HG03575 (cell line): ENCODE results near the gene SNAI3.
A peak's percentile ranks its signal among the peaks of the same experiment; 100 is the strongest.
"Not testable (repeated sequence)": the region's sequence is repeated elsewhere in the genome, so short reads cannot be mapped to it uniquely, and the experiment has no call there.

Experiments
- ATAC-seq: cut with Tn5 transposase; IDR thresholded peaks from one replicate; pipeline ENCODE4 v1.9.1; 2021; ENCODE audit not compliant: unreplicated experiment, insufficient number of reproducible peaks, low FRiP score; ENCODE audit errors: extremely low read depth

The SNAI3 gene

GRCh38 chr16:88678224-88678979, 7.9 kb downstream of the SNAI3 start:
- no peak for ATAC-seq

GRCh38 chr16:88677721-88678120, 8.6 kb downstream of the SNAI3 start:
- no peak for ATAC-seq

GRCh38 chr16:88676502-88677242, 9.6 kb downstream of the SNAI3 start:
- ATAC-seq, result no peak

DNA sequence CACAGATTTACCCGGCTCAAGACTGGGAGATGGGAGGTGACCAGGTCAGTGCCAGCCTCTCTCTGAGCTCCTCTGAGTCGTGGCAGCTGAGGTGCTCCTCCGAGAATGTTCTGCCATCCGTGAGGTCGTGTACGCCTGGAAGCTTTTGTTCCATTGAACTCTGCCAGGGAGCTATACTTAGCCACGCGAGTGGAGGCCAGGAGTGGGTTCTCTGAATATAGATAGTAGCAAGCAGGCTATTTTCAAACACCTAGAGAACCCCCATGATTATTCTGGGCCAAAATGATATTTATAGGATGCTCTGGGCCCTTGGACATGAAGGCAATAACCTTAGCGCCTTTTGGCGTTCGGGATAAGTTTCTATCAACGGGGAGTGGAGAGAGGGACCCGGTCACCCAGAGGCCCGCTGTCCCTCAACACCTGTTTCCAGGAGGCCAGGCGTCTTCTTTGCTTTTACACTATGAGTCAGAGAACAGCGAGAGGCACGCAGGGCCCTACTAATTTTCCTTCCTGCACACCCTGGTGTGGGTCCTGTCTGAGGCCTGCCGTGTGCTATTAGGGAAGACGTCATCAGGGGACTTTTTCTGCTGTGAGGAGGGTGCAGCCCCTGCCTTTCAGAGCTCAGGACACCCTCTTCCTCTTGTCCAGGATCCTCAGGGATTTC, 12.5 kb downstream of the SNAI3 start:
- no peak for ATAC-seq

GRCh38 chr16:88672776-88673175, 13.5 kb downstream of the SNAI3 start:
- no peak for ATAC-seq

DNA sequence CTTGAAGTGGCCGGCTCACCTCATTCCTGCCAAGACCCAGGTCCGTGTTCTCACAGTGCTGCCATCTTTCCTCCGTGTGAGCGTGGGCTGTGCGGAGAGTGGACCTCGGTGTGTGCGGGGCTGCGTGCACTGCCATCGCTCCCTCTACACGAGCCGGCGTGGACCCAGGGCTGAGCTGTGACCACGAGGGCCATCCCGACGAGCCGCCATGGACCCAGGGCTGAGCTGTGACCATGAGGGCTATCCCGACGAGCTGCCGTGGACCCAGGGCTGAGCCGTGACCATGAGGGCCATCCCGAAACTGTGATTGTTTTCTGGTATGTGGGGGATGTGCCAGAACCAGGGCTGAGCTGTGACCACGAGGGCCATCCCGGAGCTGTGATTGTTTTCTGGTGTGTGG, 14.5 kb downstream of the SNAI3 start:
- ATAC-seq, result no peak

GRCh38 chr16:88669980-88670379, 16.3 kb downstream of the SNAI3 start:
- ATAC-seq, result no peak

- ATAC-seq, result not testable (repeated sequence)
Observed at GRCh38 chr16:88669493-88669892, 16.8 kb downstream of the SNAI3 start.

DNA sequence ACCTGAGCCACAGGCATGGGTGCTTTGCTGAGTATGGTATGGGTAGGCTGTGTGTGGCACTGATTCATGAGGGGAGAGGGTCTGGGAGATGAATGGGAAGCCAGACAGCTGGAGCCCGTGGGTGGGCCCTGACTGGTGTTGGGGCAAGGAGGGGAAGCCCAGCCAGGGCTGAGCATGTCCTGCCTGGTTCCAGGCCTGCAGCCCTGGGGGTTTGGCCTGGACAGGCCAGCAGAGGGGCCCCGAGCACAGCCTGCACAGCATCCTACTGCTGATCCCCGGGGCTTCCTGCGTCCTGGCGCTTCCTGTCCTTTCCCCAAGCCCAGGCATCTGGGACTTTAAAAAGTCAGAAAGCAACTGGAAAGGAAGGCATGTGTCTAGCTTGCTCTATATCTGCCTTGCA, 18.8 kb downstream of the SNAI3 start:
- ATAC-seq, result no peak

DNA sequence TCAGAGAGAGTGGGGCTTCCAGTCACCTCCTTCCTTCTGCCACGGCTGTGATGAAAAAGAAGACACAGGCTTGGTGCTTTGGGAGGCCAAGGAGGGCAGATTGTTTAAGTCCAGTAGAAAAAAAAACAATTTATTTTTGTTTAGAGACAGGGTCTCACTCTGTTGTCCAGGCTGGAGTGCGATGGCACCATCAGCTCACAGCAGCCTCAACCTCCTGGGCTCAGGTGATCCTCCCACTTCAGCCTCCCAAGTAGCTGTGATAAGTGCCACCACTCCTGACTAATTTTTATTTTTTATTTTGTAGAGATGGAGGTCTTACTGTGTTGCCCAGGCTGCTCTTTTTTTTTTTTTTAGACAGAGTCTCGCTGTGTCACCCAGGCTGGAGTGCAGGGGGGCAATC, 20.7 kb downstream of the SNAI3 start:
- no peak for ATAC-seq

- ATAC-seq, result no peak
Observed at GRCh38 chr16:88665148-88665547, 21.2 kb downstream of the SNAI3 start.

GRCh38 chr16:88662843-88663606, 23.3 kb downstream of the SNAI3 start, which contains the start of gene MVD:
Gene MVD, minus strand, starts transcription at chr16:88663091. Its CDS starts 11 bp downstream, at chr16:88663080.
- ATAC-seq, result peak; percentile 60

DNA sequence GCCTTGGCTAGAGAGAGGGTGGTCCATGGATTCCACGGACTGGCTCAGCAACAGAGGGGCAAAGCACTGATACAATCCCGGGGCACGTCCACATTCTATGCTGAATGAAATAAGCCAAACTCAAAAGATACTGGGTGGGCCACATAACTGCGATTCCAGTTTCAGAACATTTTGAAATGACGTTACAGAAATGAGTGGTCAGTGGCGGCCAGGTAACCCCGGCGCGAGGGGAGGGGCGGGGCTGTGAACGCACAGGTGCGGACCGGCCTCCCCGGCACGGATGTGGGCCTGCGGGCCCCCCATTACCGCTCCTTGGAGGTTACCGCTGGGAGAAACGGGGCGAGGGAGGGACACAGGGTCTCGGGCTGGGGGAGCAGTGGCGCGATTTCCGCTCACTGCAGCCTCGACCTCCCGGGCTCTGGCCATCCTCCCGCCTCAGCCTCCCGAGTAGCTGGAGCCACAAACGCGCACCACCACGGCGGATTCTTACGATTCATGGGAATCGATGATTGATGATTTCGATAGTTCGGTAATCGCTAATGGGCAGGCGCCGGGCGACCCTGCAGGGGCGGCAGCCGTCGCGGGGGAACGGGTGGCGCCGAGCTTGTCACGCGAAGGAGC, 24.0 kb downstream of the SNAI3 start:
- peak; percentile 12 for ATAC-seq

GRCh38 chr16:88661468-88661867, 24.8 kb downstream of the SNAI3 start:
- no peak for ATAC-seq

- ATAC-seq, result no peak
Observed at GRCh38 chr16:88659160-88659559, 27.1 kb downstream of the SNAI3 start.

DNA sequence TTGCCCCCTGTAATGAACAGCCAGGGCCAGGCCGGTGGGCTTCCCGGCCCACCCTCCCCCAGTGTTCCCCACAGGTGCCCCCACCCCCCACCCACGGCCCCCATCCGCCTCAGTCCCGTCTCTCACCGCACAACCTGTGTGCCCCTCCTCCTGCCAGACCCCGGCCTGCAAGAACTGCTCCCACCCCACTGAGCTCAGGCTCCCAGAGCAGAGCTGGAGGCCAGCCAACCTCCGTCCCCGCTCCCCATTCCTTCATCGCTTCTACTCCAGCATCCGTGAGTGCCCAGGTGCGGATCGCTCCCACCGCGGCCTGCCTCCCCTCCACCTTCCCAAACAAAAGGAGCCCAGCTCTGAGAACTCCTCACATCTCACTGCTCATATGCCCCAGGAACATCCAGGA, 27.6 kb downstream of the SNAI3 start:
- no peak for ATAC-seq

DNA sequence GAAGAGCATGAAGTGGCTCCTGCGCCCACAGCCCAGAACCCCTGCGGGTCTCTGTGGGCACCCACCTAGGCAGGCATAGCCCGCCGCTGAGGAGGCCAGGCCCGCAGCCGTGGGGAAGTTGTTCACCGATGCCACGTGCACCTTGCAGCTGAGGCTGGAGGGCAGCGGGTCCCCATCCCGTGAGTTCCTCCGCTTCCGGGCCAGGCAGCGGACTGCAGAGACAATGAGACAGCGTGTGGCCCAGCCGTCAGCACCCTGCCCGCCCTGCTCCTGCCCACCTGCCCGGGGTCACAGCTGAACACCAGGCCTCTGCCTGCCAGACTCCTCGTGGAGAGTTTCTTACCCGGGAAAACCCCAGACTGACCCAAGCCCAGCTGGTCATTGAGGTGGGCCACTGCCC, 28.9 kb downstream of the SNAI3 start:
- no peak for ATAC-seq

GRCh38 chr16:88656291-88656980, 29.9 kb downstream of the SNAI3 start:
- no peak for ATAC-seq
